HG03558 (cell line): ENCODE data around the gene ABCD3.
"Not testable (repeated sequence)": the region's sequence is repeated elsewhere in the genome, so short reads cannot be mapped to it uniquely, and the experiment has no call there.

Experiments used
- ATAC-seq: cut with Tn5 transposase; IDR thresholded peaks from one replicate; pipeline ENCODE4 v1.9.1; 2021; ENCODE audit warnings: moderate number of reproducible peaks; ENCODE audit not compliant: unreplicated experiment; ENCODE audit errors: extremely low read depth

ABCD3 gene

GRCh38 chr1:94448741-94449140 is 30.6 kb downstream of the ABCD3 start:
- ATAC-seq: not testable (repeated sequence)

- no peak for ATAC-seq
Measured at GRCh38 chr1:94456736-94457135, 38.5 kb downstream of the ABCD3 start.

- no peak for ATAC-seq
Measured at GRCh38 chr1:94462606-94463005, 44.4 kb downstream of the ABCD3 start.

- ATAC-seq: no peak
Measured at GRCh38 chr1:94463056-94463764, 45.0 kb downstream of the ABCD3 start.

- no peak for ATAC-seq
Measured at GRCh38 chr1:94463765-94464330, 45.7 kb downstream of the ABCD3 start.

GRCh38 chr1:94468708-94469107 is 50.5 kb downstream of the ABCD3 start:
- no peak for ATAC-seq

- ATAC-seq: no peak
Measured at GRCh38 chr1:94471271-94471670, 53.1 kb downstream of the ABCD3 start.

- ATAC-seq: no peak
Measured at GRCh38 chr1:94475232-94475631, 57.0 kb downstream of the ABCD3 start.

- ATAC-seq: no peak
Measured at GRCh38 chr1:94479682-94480081, 61.5 kb downstream of the ABCD3 start.

- no peak for ATAC-seq
Measured at GRCh38 chr1:94481473-94481933, 63.3 kb downstream of the ABCD3 start.

GRCh38 chr1:94486990-94487389 is 68.8 kb downstream of the ABCD3 start:
- no peak for ATAC-seq

- no peak for ATAC-seq
Measured at GRCh38 chr1:94490556-94490955, 72.4 kb downstream of the ABCD3 start.

- no peak for ATAC-seq
Measured at GRCh38 chr1:94496076-94496755, 78.0 kb downstream of the ABCD3 start.

- no peak for ATAC-seq
Measured at GRCh38 chr1:94501426-94501825, 83.2 kb downstream of the ABCD3 start.

- ATAC-seq: no peak
Measured at GRCh38 chr1:94501935-94502334, 83.7 kb downstream of the ABCD3 start.

- no peak for ATAC-seq
Measured at GRCh38 chr1:94503153-94503552, 85.0 kb downstream of the ABCD3 start.

- ATAC-seq: no peak
Measured at GRCh38 chr1:94504601-94505000, 86.4 kb downstream of the ABCD3 start.

GRCh38 chr1:94512816-94513215 is 94.6 kb downstream of the ABCD3 start:
- no peak for ATAC-seq

GRCh38 chr1:94514095-94514727 is 96.0 kb downstream of the ABCD3 start:
- no peak for ATAC-seq

GRCh38 chr1:94515296-94515947 is 97.2 kb downstream of the ABCD3 start:
- no peak for ATAC-seq

GRCh38 chr1:94519351-94519750 is 101.2 kb downstream of the ABCD3 start:
- no peak for ATAC-seq
